B cell (primary cell): ENCODE data around the gene ZNF287. TPM values are rescaled to one million over a fixed set of nuclear protein-coding genes. Genes with fewer than 3 reads are reported as not detected.

Experiments used
- ATAC-seq: fragments of 200-7000 bp; cut with Tn5 transposase; one replicate; pipeline ENCODE4 v1.10.0; 2021; ENCODE audit warnings: low read depth, mild to moderate bottlenecking, moderate number of reproducible peaks, moderate library complexity
- CTCF ChIA-PET: fragments of 350-600 bp; sonication (Branson Sonifier 250); formaldehyde crosslinking; loops from one replicate; lab custom pipeline; 2021; ENCODE audit warnings: antibody characterized with exemption, inconsistent platforms; lab: Charles Lee
- POLR2A ChIA-PET: fragments of 350-600 bp; sonication (Branson Sonifier 250); formaldehyde crosslinking; loops from one replicate; lab custom pipeline; 2021; ENCODE audit warnings: antibody characterized with exemption; lab: Charles Lee
- DNase-seq: peaks from one replicate; pipeline ENCODE4 v3.0.0; 2013
- H2AFZ ChIP-seq: 2 replicates; pipeline ENCODE4 v1.6.1; 2012; ENCODE audit warnings: mild to moderate bottlenecking, low read depth, low read length; ENCODE audit not compliant: insufficient read depth, poor library complexity, severe bottlenecking
- H3K27ac ChIP-seq, 2 donors: 1 replicate in 1 of 2; 2 replicates in 1 of 2; pipeline ENCODE4 v1.5.1; 2012 to 2013; ENCODE audit warnings: low read length in 2 of 2, mild to moderate bottlenecking in 2 of 2, moderate library complexity in 1 of 2
- H3K27me3 ChIP-seq, 4 experiments: fragments of 200-600 bp in 1 of 4; sonication (generic) in 1 of 4; replicated peaks in 1 of 4; 1 replicate in 2 of 4; 2 replicates in 2 of 4; pipeline versions ENCODE4 v1.6.1 to v1.7.0; 2013 to 2016; ENCODE audit warnings: low read length in 3 of 4, mild to moderate bottlenecking in 2 of 4, mixed read lengths in 1 of 4, moderate library complexity in 1 of 4; ENCODE audit not compliant: insufficient read depth in 4 of 4, control insufficient read depth in 3 of 4; ENCODE audit errors: control extremely low read depth in 1 of 4
- H3K36me3 ChIP-seq, 2 experiments: replicated peaks in 1 of 2; 1 replicate in 1 of 2; 2 replicates in 1 of 2; pipeline versions ENCODE4 v1.6.1 to v1.7.1; 2013; ENCODE audit warnings: low read length in 1 of 2; ENCODE audit not compliant: insufficient read depth in 2 of 2, control insufficient read depth in 1 of 2; ENCODE audit errors: control extremely low read depth in 1 of 2, extremely low read depth in 1 of 2
- H3K4me1 ChIP-seq, 2 donors: fragments of 200-600 bp in 1 of 2; sonication (generic) in 1 of 2; 1 replicate in 1 of 2; 2 replicates in 1 of 2; pipeline versions ENCODE4 v1.5.1 to v1.6.1; 2013 to 2017; ENCODE audit warnings: low read length in 2 of 2; ENCODE audit not compliant: control insufficient read depth in 2 of 2, insufficient read depth in 2 of 2
- H3K4me2 ChIP-seq: replicated peaks from 2 replicates; pipeline ENCODE3; 2012; ENCODE audit warnings: mild to moderate bottlenecking, low read depth, low read length; ENCODE audit not compliant: poor library complexity, severe bottlenecking
- H3K4me3 ChIP-seq, 5 experiments: fragments of 200-600 bp in 1 of 5; sonication (generic) in 1 of 5; 1 replicate in 3 of 5; 2 replicates in 2 of 5; pipeline versions ENCODE4 v1.5.1 to v1.7.0; 2011 to 2016; ENCODE audit warnings: low read length in 4 of 5, mild to moderate bottlenecking in 4 of 5, low read depth in 2 of 5, control low read depth in 1 of 5, moderate library complexity in 1 of 5; ENCODE audit not compliant: insufficient read depth in 1 of 5; ENCODE audit errors: control extremely low read depth in 1 of 5, extremely low read depth in 1 of 5
- H3K79me2 ChIP-seq: fragments of 200-600 bp; sonication (generic); one replicate; pipeline ENCODE4 v1.6.0; 2016; ENCODE audit warnings: low read length; ENCODE audit not compliant: control insufficient read depth, insufficient read depth
- H3K9ac ChIP-seq: fragments of 200-600 bp; sonication (generic); 2 replicates; pipeline ENCODE4 v1.6.1; 2017; ENCODE audit warnings: mild to moderate bottlenecking, low read length, moderate library complexity
- H3K9me3 ChIP-seq, 3 donors: one replicate each; pipeline versions ENCODE4 v1.6.1 to v1.7.1; 2013; ENCODE audit warnings: low read length in 2 of 3; ENCODE audit not compliant: control insufficient read depth in 2 of 3, insufficient read depth in 1 of 3; ENCODE audit errors: control extremely low read depth in 1 of 3
- H4K20me1 ChIP-seq: 2 replicates; pipeline ENCODE4 v1.6.0; 2012; ENCODE audit warnings: mild to moderate bottlenecking, low read length; ENCODE audit not compliant: insufficient read depth, control insufficient read depth, poor library complexity, severe bottlenecking
- H3K27ac Mint-ChIP-seq: one replicate; pipeline ENCODE4 v1.8.0; 2021; ENCODE audit warnings: mixed read lengths
- H3K27me3 Mint-ChIP-seq: one replicate; pipeline ENCODE4 v1.8.0; 2021; ENCODE audit warnings: mixed read lengths
- H3K4me1 Mint-ChIP-seq: one replicate; pipeline ENCODE4 v1.8.0; 2021; ENCODE audit warnings: mixed read lengths
- H3K4me3 Mint-ChIP-seq: one replicate; pipeline ENCODE4 v1.8.0; 2021; ENCODE audit warnings: mixed read lengths
- H3K9me3 Mint-ChIP-seq: one replicate; pipeline ENCODE4 v1.8.0; 2022; ENCODE audit warnings: mixed read lengths; ENCODE audit not compliant: insufficient read depth
- EZH2 ChIP-seq: IDR thresholded peaks from 2 replicates; pipeline ENCODE4 v1.6.1; 2012; ENCODE audit warnings: borderline replicate concordance, low read depth, mild to moderate bottlenecking, moderate library complexity, low read length; ENCODE audit not compliant: insufficient read depth, poor library complexity, severe bottlenecking
- WGBS: methylation state at CpG from one replicate; pipeline ENCODE4 v1.1.5; 2013; ENCODE audit warnings: missing lambda C conversion rate; ENCODE audit not compliant: insufficient coverage; 5-methylcytosine and 5-hydroxymethylcytosine counted together
- intact Hi-C: fragments of 100-400 bp; cut with micrococcal nuclease; formaldehyde crosslinking; loops from one replicate; pipeline ENCODE4 v1.10.0; 2022
- polyA plus RNA-seq: library from polyadenylated mRNA; depleted of rRNA; stranded (reverse); fragments of >200 nt; gene quantifications from 2 replicates; pipeline ENCODE4 v1.2.3, GENCODE V29; 2012
- total RNA-seq, 2 donors: library from RNA; stranded (reverse); fragments of 120-200 nt in 1 of 2; gene quantifications; 1 replicate in 1 of 2; 2 replicates in 1 of 2; pipeline versions ENCODE4 v1.2.3 to v1.2.4, GENCODE V29; 2013 to 2022
- TF ChIP-seq, protein P1 (sequence below): fragments of 200-600 bp; IDR thresholded peaks from one replicate; pipeline ENCODE4 v1.8.0; 2022; ENCODE audit warnings: antibody characterized with exemption, mild to moderate bottlenecking

Gene ZNF287
- total and polyA plus RNA-seq, 2 donors (not counting 1 experiment from before 2014, with no cell fraction given): 4.2 to 19.3 TPM

GRCh38 chr17:16589097-16589969, 20.3 kb upstream of the ZNF287 start:
- DNase-seq (peak; percentile 92), ATAC-seq (peak; percentile 98)
- H3K79me2 ChIP-seq: no peaks in the 10 kb centered on the region
- POLR2A ChIA-PET: interaction anchor here (0.9 to 1.3 kb wide), 2 partner anchors 20 to 53 kb away, joined by 3 to 13 read pairs; partner anchors contain the start of gene ZNF287
- Mint-ChIP-seq H3K27me3 (peaks cover 51% of the 10 kb centered on the region), H3K4me3 (peak overlapping the region; percentile 82), H3K4me1 (peaks cover 8% of the 10 kb centered on the region), H3K27ac (no peak overlapping the region), H3K9me3 (no peaks in the 10 kb centered on the region)
- TF ChIP-seq, protein P1, sequence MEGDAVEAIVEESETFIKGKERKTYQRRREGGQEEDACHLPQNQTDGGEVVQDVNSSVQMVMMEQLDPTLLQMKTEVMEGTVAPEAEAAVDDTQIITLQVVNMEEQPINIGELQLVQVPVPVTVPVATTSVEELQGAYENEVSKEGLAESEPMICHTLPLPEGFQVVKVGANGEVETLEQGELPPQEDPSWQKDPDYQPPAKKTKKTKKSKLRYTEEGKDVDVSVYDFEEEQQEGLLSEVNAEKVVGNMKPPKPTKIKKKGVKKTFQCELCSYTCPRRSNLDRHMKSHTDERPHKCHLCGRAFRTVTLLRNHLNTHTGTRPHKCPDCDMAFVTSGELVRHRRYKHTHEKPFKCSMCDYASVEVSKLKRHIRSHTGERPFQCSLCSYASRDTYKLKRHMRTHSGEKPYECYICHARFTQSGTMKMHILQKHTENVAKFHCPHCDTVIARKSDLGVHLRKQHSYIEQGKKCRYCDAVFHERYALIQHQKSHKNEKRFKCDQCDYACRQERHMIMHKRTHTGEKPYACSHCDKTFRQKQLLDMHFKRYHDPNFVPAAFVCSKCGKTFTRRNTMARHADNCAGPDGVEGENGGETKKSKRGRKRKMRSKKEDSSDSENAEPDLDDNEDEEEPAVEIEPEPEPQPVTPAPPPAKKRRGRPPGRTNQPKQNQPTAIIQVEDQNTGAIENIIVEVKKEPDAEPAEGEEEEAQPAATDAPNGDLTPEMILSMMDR: peak; percentile 97
- no peak for TF ChIP-seq EZH2
- intact Hi-C loops: loop anchor here (1.0 to 5.0 kb wide), 6 partner anchors 20 to 225 kb away; partner anchors contain the start of genes ZNF287 and ZNF624
- H3K36me3 ChIP-seq: no peaks in the 10 kb centered on the region
- peak overlapping the region; percentile 93 for H2AFZ ChIP-seq
- peaks cover 0 to 30% (median 14%) of the 10 kb centered on the region in 4 experiments for H3K27me3 ChIP-seq
- 3% methylated on average over 51 of the region's 53 CpGs for WGBS
- H4K20me1 ChIP-seq: no peaks in the 10 kb centered on the region
- H3K4me3 ChIP-seq: peak overlapping the region; percentile 38 to 66 (median 56)
- peaks cover 12 to 15% of the 10 kb centered on the region in 2 donors for H3K4me1 ChIP-seq
- H3K4me2 ChIP-seq: peak overlapping the region; percentile 95
- peak overlapping the region; percentile 63 for H3K9ac ChIP-seq
- CTCF ChIA-PET: interaction anchor here (0.8 to 8.1 kb wide), 16 partner anchors 13 to 225 kb away, joined by 3 to 68 read pairs (median 4); partner anchors contain the start of gene ZNF287
- H3K9me3 ChIP-seq: peaks cover 0 to 4% (median 0%) of the 10 kb centered on the region in 3 donors
- no peak overlapping the region for H3K27ac ChIP-seq
